ENCODE data around the gene TEKT3. TPM values are rescaled to one million over a fixed set of nuclear protein-coding genes. Genes with fewer than 3 reads are reported as not detected.

TEKT3 gene
- total RNA-seq, 4 donors from 2014 or later: not detected

GRCh38 chr17:15281909-15282308, 59.5 kb downstream of the TEKT3 start:
- no peak for ATAC-seq

GRCh38 chr17:15278924-15279477, 62.4 kb downstream of the TEKT3 start:
- Histone ChIP-seq H3K4me1 (no peaks in the 10 kb centered on the region), H3K9me3 (no peaks in the 10 kb centered on the region), H3K27ac (no peak overlapping the region), H3K27me3 (peaks cover 0 to 2% (median 0%) of the 10 kb centered on the region in 3 donors), H3K4me3 (no peak overlapping the region), H3K36me3 (no peaks in the 10 kb centered on the region)
- ATAC-seq (no peak), DNase-seq (no peak)
- intact Hi-C loops (cut with DNase I; ENCODE audit: low total_unique reads): no loop called here
- no peak for TF ChIP-seq POLR2A (IDR thresholded peaks at IDR 0.05)
- no peak for TF ChIP-seq CTCF (IDR thresholded peaks at IDR 0.05 in 4 of 5, conservative IDR thresholded peaks at IDR 0.05 in 1 of 5)
- in situ Hi-C loops (cut with MboI; ENCODE audit: low sequenced_read_pairs in 4 of 4): no loop called here

More at GRCh38 chr17:15281909-15282308, 59.5 kb downstream of the TEKT3 start:
- Histone ChIP-seq H3K4me3 (no peak overlapping the region), H3K9me3 (no peaks in the 10 kb centered on the region), H3K4me1 (no peaks in the 10 kb centered on the region), H3K27me3 (peaks cover 0 to 2% (median 0%) of the 10 kb centered on the region in 3 donors), H3K36me3 (no peaks in the 10 kb centered on the region), H3K27ac (no peak overlapping the region)
- in situ Hi-C loops (cut with MboI; ENCODE audit: low sequenced_read_pairs in 4 of 4): no loop called here
- no peak for DNase-seq
- TF ChIP-seq POLR2A (IDR thresholded peaks at IDR 0.05) (no peak), CTCF (IDR thresholded peaks at IDR 0.05 in 4 of 5, conservative IDR thresholded peaks at IDR 0.05 in 1 of 5) (no peak)
- intact Hi-C loops (cut with DNase I; ENCODE audit: low total_unique reads): no loop called here

GRCh38 chr17:15278380-15278779, 63.0 kb downstream of the TEKT3 start:
- no peak overlapping the region for H3K4me3 ChIP-seq
- intact Hi-C loops (cut with DNase I; ENCODE audit: low total_unique reads): no loop called here

GRCh38 chr17:15274017-15274416, 67.4 kb downstream of the TEKT3 start:
- Histone ChIP-seq H3K27ac (peak overlapping the region; percentile 33 to 51 (median 49)), H3K36me3 (no peaks in the 10 kb centered on the region), H3K27me3 (peaks cover 0 to 2% (median 0%) of the 10 kb centered on the region in 3 donors), H3K9me3 (no peaks in the 10 kb centered on the region), H3K4me3 (no peak overlapping the region), H3K4me1 (peaks cover 12 to 13% of the 10 kb centered on the region in 2 donors)
- no peak for ATAC-seq
- DNase-seq: no peak
- TF ChIP-seq POLR2A (IDR thresholded peaks at IDR 0.05) (no peak), CTCF (IDR thresholded peaks at IDR 0.05 in 4 of 5, conservative IDR thresholded peaks at IDR 0.05 in 1 of 5) (no peak)
- intact Hi-C loops (cut with DNase I; ENCODE audit: low total_unique reads): no loop called here
- in situ Hi-C loops (cut with MboI; ENCODE audit: low sequenced_read_pairs in 4 of 4): loop anchor here in 3 of 4 donors (25.0 kb wide), 1 partner anchor 138 kb away; no protein-coding TSS in a partner anchor

More at GRCh38 chr17:15278380-15278779, 63.0 kb downstream of the TEKT3 start:
- H3K9me3 ChIP-seq: no peaks in the 10 kb centered on the region
- TF ChIP-seq CTCF (IDR thresholded peaks at IDR 0.05 in 4 of 5, conservative IDR thresholded peaks at IDR 0.05 in 1 of 5): no peak
- TF ChIP-seq POLR2A (IDR thresholded peaks at IDR 0.05): no peak
- in situ Hi-C loops (cut with MboI; ENCODE audit: low sequenced_read_pairs in 4 of 4): no loop called here
- no peaks in the 10 kb centered on the region for H3K4me1 ChIP-seq
- ATAC-seq: no peak
- H3K27me3 ChIP-seq: peaks cover 0 to 2% (median 0%) of the 10 kb centered on the region in 3 donors
- H3K27ac ChIP-seq: no peak overlapping the region
- no peak for DNase-seq
- no peaks in the 10 kb centered on the region for H3K36me3 ChIP-seq

Data from gastrocnemius medialis (tissue), 4 donors.